Measurements from ENCODE around the gene YPEL5.

YPEL5 gene

DNA sequence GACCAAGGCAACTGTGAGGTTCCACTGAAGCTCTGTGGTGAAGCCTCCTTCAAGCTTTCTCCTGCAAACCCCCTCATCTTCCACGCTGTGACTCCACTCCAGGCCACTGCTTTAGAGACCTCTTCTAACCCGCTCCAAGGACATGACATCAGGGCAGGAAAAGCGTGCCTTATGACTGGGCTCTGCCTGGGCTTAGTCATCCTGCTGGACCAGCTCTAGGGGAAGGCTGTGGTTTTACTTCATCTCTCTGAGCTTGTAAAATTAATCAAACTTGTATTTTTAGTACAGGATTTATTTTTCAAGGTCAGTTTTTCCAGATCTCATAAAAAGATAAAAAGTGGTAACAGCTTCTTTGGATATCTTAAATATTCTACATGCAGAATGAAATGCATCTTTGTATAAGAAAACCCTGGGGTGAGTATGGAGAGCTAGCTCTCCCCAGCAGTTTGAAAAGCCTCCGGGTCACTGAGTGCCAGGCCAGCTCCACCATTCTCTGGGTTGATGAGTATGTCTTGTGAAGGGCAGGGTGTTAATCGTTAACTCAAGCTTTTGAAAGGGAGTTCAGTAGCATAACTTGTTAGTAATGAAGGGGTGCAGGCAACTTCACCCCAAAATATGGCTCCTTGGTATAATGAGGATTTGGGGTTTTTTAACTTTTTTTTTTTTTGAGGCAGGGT lies 33.1 kb upstream of the YPEL5 start:
- Histone ChIP-seq H3K27me3 (no peaks in the 10 kb centered on the region), H3K4me1 (no peaks in the 10 kb centered on the region), H3K36me3 (no peaks in the 10 kb centered on the region), H3K4me3 (ENCODE audit: low read depth, low read length) (no peak overlapping the region), H3K9me3 (no peaks in the 10 kb centered on the region)
- TF ChIP-seq, protein P1, sequence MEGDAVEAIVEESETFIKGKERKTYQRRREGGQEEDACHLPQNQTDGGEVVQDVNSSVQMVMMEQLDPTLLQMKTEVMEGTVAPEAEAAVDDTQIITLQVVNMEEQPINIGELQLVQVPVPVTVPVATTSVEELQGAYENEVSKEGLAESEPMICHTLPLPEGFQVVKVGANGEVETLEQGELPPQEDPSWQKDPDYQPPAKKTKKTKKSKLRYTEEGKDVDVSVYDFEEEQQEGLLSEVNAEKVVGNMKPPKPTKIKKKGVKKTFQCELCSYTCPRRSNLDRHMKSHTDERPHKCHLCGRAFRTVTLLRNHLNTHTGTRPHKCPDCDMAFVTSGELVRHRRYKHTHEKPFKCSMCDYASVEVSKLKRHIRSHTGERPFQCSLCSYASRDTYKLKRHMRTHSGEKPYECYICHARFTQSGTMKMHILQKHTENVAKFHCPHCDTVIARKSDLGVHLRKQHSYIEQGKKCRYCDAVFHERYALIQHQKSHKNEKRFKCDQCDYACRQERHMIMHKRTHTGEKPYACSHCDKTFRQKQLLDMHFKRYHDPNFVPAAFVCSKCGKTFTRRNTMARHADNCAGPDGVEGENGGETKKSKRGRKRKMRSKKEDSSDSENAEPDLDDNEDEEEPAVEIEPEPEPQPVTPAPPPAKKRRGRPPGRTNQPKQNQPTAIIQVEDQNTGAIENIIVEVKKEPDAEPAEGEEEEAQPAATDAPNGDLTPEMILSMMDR (IDR thresholded peaks at IDR 0.05; ENCODE audit: low read depth, low read length) = no peak
- DNase-seq = no peak

DNA sequence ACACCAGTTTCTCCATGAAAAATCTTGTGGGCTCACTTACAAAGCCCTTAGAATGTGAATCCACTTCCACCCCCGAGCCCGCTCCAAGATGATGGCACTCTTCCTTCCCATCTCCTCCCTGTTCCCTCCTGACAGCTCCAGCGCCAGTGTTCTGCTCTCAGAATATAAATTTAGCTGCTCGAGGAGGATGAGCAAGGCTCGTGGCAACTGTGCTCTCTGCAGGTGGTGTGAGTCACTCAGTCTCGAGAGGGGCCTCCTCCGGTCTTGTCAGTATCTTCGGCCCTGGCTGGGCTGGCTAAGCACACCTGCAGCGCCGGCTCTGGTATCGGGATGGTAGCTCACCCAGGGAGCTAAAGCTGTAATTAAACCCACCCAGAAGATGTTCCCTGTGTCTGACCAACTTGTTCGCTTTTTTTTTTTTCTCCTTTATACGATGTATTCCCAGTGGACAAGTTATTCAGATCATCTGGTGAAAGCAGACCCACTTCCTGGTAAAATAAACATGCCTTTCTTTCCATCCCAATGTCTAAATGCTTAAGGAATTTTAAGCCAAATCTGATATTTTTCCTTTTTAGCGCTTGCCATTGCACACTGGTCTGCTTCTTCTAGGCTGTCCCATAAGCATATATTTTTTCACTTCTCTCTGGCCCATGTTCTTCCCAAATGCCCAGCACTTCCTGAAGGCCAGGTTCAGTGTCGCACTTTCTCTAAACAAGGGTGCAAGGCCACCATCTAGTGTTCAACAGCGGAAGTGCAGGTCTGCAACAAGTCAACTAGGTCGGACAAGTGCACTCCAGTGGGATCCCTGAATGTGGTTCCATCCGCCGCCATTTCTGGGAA lies 31.4 kb upstream of the YPEL5 start:
- peak; percentile 80 for DNase-seq
- H3K4me1 ChIP-seq = no peaks in the 10 kb centered on the region
- H3K9me3 ChIP-seq = no peaks in the 10 kb centered on the region
- H3K27me3 ChIP-seq = no peaks in the 10 kb centered on the region
- H3K4me3 ChIP-seq (ENCODE audit: low read depth, low read length) = no peak overlapping the region
- no peaks in the 10 kb centered on the region for H3K36me3 ChIP-seq
- TF ChIP-seq, protein P1 (IDR thresholded peaks at IDR 0.05; ENCODE audit: low read depth, low read length) = peak; percentile 99

DNA sequence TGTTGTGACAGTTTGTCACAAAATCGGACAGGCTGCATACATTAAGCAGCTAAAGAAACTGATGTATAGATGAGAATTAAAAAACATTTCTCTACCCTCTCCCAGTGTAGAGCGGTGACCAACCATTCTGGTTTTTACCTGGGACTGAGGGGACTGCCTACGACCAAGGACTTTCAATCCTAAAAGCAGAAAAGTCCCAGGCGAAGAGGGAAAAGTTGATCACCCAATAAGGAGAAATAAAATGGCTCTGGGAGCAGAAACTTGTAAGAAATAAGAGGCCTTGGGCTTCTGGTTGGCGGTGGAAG lies 30.9 kb upstream of the YPEL5 start:
- Histone ChIP-seq H3K9me3 (no peaks in the 10 kb centered on the region), H3K4me1 (no peaks in the 10 kb centered on the region)

DNA sequence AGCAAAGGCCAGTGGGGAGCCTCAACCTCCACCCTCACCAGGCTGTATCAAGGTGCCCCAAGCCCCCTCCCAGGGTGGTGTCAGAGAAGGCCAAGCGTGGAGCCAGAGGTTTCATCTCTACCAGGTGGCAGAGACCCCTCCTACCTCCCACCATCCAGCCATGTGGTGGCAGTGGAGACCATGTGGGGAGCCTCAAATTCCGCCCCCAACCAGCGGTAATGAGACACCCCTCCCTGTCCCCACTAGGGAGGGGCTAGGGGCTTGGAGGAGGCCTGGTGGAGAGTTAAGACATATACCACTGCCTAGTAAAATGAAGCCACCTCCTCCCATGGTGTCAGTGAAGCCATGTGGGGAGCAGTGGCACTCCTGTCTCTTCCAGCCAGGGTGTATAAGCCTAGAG lies 24.4 kb upstream of the YPEL5 start:
- Histone ChIP-seq H3K4me3 (ENCODE audit: low read depth, low read length) (no peak overlapping the region), H3K36me3 (no peaks in the 10 kb centered on the region), H3K4me1 (no peaks in the 10 kb centered on the region), H3K9me3 (no peaks in the 10 kb centered on the region), H3K27me3 (no peaks in the 10 kb centered on the region)
- TF ChIP-seq, protein P1 (IDR thresholded peaks at IDR 0.05; ENCODE audit: low read depth, low read length) = no peak
- DNase-seq = no peak

More for the DNA sequence above, 30.9 kb upstream of the YPEL5 start:
- H3K36me3 ChIP-seq = no peaks in the 10 kb centered on the region
- TF ChIP-seq, protein P1 (IDR thresholded peaks at IDR 0.05; ENCODE audit: low read depth, low read length) = no peak
- no peak for DNase-seq
- no peaks in the 10 kb centered on the region for H3K27me3 ChIP-seq
- H3K4me3 ChIP-seq (ENCODE audit: low read depth, low read length) = no peak overlapping the region

DNA sequence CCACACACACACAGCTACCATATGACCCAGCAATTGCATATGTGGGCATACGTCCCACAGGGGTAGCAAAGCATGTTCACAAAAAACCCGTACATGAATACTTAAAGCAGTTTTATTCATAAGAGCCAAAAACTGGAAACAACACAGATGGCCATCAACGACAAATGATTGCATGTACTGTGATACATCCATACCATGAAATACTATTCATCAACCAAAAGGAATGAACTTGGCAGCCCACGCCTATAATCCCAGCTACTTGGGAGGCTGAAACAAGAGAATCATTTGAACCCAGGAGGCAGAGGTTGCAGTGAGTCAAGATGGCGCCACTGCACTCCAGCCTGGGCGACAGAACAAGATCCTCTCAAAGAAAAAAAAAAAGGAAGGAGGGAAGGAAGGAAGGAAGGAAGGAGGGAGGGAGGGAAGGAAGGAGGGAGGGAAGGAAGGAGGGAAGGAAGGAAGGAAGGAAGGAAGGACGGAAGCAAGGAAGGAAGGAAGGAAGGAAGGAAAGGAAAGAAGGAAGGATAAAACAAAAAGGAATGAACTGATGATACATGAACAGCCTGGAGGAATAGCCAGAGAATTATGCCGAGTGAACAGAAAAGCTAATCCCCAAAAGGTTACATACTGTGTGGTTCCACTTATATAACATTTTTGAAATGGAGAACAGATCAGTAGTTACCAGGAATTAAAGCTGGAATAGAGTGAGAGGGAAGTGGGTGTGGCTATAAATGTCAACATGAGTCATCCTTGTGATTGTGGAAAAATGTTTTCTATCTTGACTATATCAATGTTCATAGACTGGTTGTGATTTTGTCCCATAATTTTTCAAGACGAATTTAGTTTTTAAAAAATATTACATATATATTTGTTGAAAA lies 19.6 kb upstream of the YPEL5 start:
- H3K4me3 ChIP-seq (ENCODE audit: low read depth, low read length) = no peak overlapping the region
- no peaks in the 10 kb centered on the region for H3K4me1 ChIP-seq
- TF ChIP-seq, protein P1 (IDR thresholded peaks at IDR 0.05; ENCODE audit: low read depth, low read length) = no peak
- DNase-seq = no peak
- no peaks in the 10 kb centered on the region for H3K9me3 ChIP-seq
- H3K27me3 ChIP-seq = no peaks in the 10 kb centered on the region
- no peaks in the 10 kb centered on the region for H3K36me3 ChIP-seq

Data from BE2C (cell line).